Prostate gland (tissue), 2 donors: Measurements from ENCODE around the gene CNST.

Experiments used
- CTCF ChIP-seq, 4 experiments: fragments of 200-600 bp in 2 of 4; fragments of 450-650 bp in 2 of 4; sonication (generic) in 2 of 4; IDR thresholded peaks; 1 replicate in 3 of 4; 2 replicates in 1 of 4; pipeline ENCODE4 v1.5.1; 2016 to 2019; ENCODE audit warnings: antibody characterized with exemption in 4 of 4, mild to moderate bottlenecking in 2 of 4, moderate library complexity in 2 of 4
- POLR2AphosphoS5 ChIP-seq: sonication (generic); formaldehyde crosslinking; IDR thresholded peaks from one replicate; pipeline ENCODE4 v1.6.1; 2017; ENCODE audit warnings: antibody characterized with exemption

- TF ChIP-seq CTCF (IDR thresholded peaks at IDR 0.05) (peak in 3 of 4 experiments; percentile 22 to 46 (median 36)), POLR2AphosphoS5 (peak; percentile 96)
Measured at GRCh38 chr1:246608616-246609376, 42.5 kb downstream of the CNST start.
